ENCODE data around the gene ARL16. TPM values are rescaled to one million over a fixed set of nuclear protein-coding genes. Genes with fewer than 3 reads are reported as not detected.

The ARL16 gene
- 34.0 TPM for total RNA-seq

- peak; percentile 94 for DNase-seq
Measured at GRCh38 chr17:81683584-81684441, at the start of gene ARL16, which contains the start of gene HGS. Gene ARL16, minus strand, starts transcription at chr17:81683797. Its CDS starts 44 bp downstream, at chr17:81683753. Gene HGS, plus strand, starts transcription at chr17:81684011. Its CDS starts 56 bp downstream, at chr17:81684067.

- DNase-seq: no peak
Measured at GRCh38 chr17:81727324-81728031, 43.9 kb upstream of the ARL16 start.

GRCh38 chr17:81726004-81726403 is 42.4 kb upstream of the ARL16 start:
- DNase-seq: no peak

- no peak for DNase-seq
Measured at GRCh38 chr17:81725439-81725838, 41.8 kb upstream of the ARL16 start.

GRCh38 chr17:81723651-81724209 is 40.1 kb upstream of the ARL16 start:
- no peak for DNase-seq

- DNase-seq: no peak
Measured at GRCh38 chr17:81722184-81723120, 38.9 kb upstream of the ARL16 start.

- no peak for DNase-seq
Measured at GRCh38 chr17:81720267-81721071, 36.9 kb upstream of the ARL16 start.

GRCh38 chr17:81719410-81720266 is 36.0 kb upstream of the ARL16 start:
- DNase-seq: no peak

- DNase-seq: no peak
Measured at GRCh38 chr17:81717766-81718089, 34.1 kb upstream of the ARL16 start.

- DNase-seq: no peak
Measured at GRCh38 chr17:81717049-81717765, 33.6 kb upstream of the ARL16 start.

GRCh38 chr17:81716674-81716996 is 33.0 kb upstream of the ARL16 start:
- no peak for DNase-seq

GRCh38 chr17:81715872-81716673 is 32.5 kb upstream of the ARL16 start:
- DNase-seq: no peak

GRCh38 chr17:81715107-81715871 is 31.7 kb upstream of the ARL16 start:
- DNase-seq: no peak

GRCh38 chr17:81714412-81715106 is 31.0 kb upstream of the ARL16 start:
- DNase-seq: no peak

- no peak for DNase-seq
Measured at GRCh38 chr17:81713556-81714411, 30.2 kb upstream of the ARL16 start.

- DNase-seq: no peak
Measured at GRCh38 chr17:81713004-81713555, 29.5 kb upstream of the ARL16 start.

Data from occipital lobe (tissue), 2 donors.